Gastrocnemius medialis (tissue), 4 donors: ENCODE measurements around the gene PRKCE.
A peak's percentile ranks its signal among the peaks of the same experiment; 100 is the strongest.

Experiments
- POLR2A ChIP-seq, 2 donors: fragments of 450-650 bp; IDR thresholded peaks; one replicate each; pipeline ENCODE4 v1.6.1; 2017; ENCODE audit warnings: antibody characterized with exemption in 2 of 2, mild to moderate bottlenecking in 2 of 2, moderate library complexity in 2 of 2
- TF ChIP-seq, protein P1 (sequence below), 5 experiments: fragments of 450-650 bp in 3 of 5; fragments of 200-600 bp in 2 of 5; sonication (generic) in 2 of 5; IDR thresholded peaks in 4 of 5; conservative IDR thresholded peaks in 1 of 5; 1 replicate in 4 of 5; 2 replicates in 1 of 5; pipeline ENCODE4 v1.5.1; 2016 to 2019; ENCODE audit warnings: antibody characterized with exemption in 5 of 5, mild to moderate bottlenecking in 3 of 5, moderate library complexity in 3 of 5

DNA sequence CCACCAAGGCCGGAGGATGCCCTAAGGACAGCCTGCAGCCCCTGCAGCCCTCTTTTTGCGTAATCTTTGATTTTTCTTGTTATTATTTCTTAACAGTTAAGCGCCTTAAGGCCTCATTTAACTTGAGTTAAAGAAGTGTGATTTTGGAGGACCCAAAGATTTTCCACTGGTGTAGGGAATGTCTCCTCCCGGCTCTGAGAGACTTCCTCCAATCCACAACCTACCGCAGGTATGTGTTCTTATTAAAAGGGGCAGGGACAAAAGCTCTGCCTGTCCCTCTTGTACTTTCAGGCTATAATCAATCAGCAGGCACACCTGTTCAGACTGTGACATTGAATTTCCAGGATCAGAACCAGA, 285.1 kb downstream of the PRKCE start:
- TF ChIP-seq, protein P1, sequence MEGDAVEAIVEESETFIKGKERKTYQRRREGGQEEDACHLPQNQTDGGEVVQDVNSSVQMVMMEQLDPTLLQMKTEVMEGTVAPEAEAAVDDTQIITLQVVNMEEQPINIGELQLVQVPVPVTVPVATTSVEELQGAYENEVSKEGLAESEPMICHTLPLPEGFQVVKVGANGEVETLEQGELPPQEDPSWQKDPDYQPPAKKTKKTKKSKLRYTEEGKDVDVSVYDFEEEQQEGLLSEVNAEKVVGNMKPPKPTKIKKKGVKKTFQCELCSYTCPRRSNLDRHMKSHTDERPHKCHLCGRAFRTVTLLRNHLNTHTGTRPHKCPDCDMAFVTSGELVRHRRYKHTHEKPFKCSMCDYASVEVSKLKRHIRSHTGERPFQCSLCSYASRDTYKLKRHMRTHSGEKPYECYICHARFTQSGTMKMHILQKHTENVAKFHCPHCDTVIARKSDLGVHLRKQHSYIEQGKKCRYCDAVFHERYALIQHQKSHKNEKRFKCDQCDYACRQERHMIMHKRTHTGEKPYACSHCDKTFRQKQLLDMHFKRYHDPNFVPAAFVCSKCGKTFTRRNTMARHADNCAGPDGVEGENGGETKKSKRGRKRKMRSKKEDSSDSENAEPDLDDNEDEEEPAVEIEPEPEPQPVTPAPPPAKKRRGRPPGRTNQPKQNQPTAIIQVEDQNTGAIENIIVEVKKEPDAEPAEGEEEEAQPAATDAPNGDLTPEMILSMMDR (IDR thresholded peaks at IDR 0.05 in 4 of 5, conservative IDR thresholded peaks at IDR 0.05 in 1 of 5), result peak in 2 of 5 experiments; percentile 1 to 11
- no peak for TF ChIP-seq POLR2A (IDR thresholded peaks at IDR 0.05)
